GM04504 (cell line): Measurements from ENCODE around the gene ANKFN1.
"Not testable (repeated sequence)": the region's sequence is repeated elsewhere in the genome, so short reads cannot be mapped to it uniquely, and the experiment has no call there.

Experiments
- DNase-seq: peaks from one replicate; pipeline ENCODE4 v3.0.0-alpha.2; 2012; ENCODE audit warnings: low read depth

Gene ANKFN1

GRCh38 chr17:56325313-56326000 is 172.2 kb downstream of the ANKFN1 start:
- DNase-seq = no peak

- no peak for DNase-seq
Measured at GRCh38 chr17:56326001-56326359, 172.7 kb downstream of the ANKFN1 start.

GRCh38 chr17:56347639-56348038 is 194.4 kb downstream of the ANKFN1 start:
- DNase-seq = no peak

- DNase-seq = no peak
Measured at GRCh38 chr17:56350592-56350991, 197.3 kb downstream of the ANKFN1 start.

- no peak for DNase-seq
Measured at GRCh38 chr17:56351675-56352074, 198.4 kb downstream of the ANKFN1 start.

- DNase-seq = no peak
Measured at GRCh38 chr17:56358651-56359050, 205.4 kb downstream of the ANKFN1 start.

- no peak for DNase-seq
Measured at GRCh38 chr17:56359518-56359917, 206.2 kb downstream of the ANKFN1 start.

- DNase-seq = no peak
Measured at GRCh38 chr17:56367366-56367765, 214.1 kb downstream of the ANKFN1 start.

- DNase-seq = no peak
Measured at GRCh38 chr17:56373981-56374833, 220.9 kb downstream of the ANKFN1 start.

GRCh38 chr17:56389356-56389755 is 236.1 kb downstream of the ANKFN1 start:
- no peak for DNase-seq

- DNase-seq = no peak
Measured at GRCh38 chr17:56392321-56392720, 239.0 kb downstream of the ANKFN1 start.

GRCh38 chr17:56393156-56393555 is 239.9 kb downstream of the ANKFN1 start:
- no peak for DNase-seq

GRCh38 chr17:56395787-56396186 is 242.5 kb downstream of the ANKFN1 start:
- no peak for DNase-seq

GRCh38 chr17:56407086-56407485 is 253.8 kb downstream of the ANKFN1 start:
- no peak for DNase-seq

GRCh38 chr17:56412356-56412755 is 259.1 kb downstream of the ANKFN1 start:
- not testable (repeated sequence) for DNase-seq

GRCh38 chr17:56416682-56417351 is 263.5 kb downstream of the ANKFN1 start:
- no peak for DNase-seq

- no peak for DNase-seq
Measured at GRCh38 chr17:56424005-56424404, 270.7 kb downstream of the ANKFN1 start.

- DNase-seq = no peak
Measured at GRCh38 chr17:56424543-56425044, 271.3 kb downstream of the ANKFN1 start.

- DNase-seq = no peak
Measured at GRCh38 chr17:56425483-56425882, 272.2 kb downstream of the ANKFN1 start.

GRCh38 chr17:56426901-56427300 is 273.6 kb downstream of the ANKFN1 start:
- DNase-seq = no peak

GRCh38 chr17:56431736-56432135 is 278.5 kb downstream of the ANKFN1 start:
- no peak for DNase-seq

- DNase-seq = no peak
Measured at GRCh38 chr17:56432443-56432842, 279.2 kb downstream of the ANKFN1 start.

- DNase-seq = no peak
Measured at GRCh38 chr17:56434610-56435009, 281.3 kb downstream of the ANKFN1 start.
